HG03045 (cell line): ENCODE data around the gene VPS54.
"Not testable (repeated sequence)": the region's sequence is repeated elsewhere in the genome, so short reads cannot be mapped to it uniquely, and the experiment has no call there.

Source experiments
- ATAC-seq: cut with Tn5 transposase; IDR thresholded peaks from one replicate; pipeline ENCODE4 v1.9.1; 2021; ENCODE audit warnings: mild to moderate bottlenecking, moderate library complexity; ENCODE audit not compliant: unreplicated experiment

VPS54 gene

GRCh38 chr2:63994329-63995070 is 24.7 kb downstream of the VPS54 start:
- ATAC-seq: not testable (repeated sequence)

- ATAC-seq: no peak
Observed at GRCh38 chr2:63993871-63994270, 25.4 kb downstream of the VPS54 start.

- not testable (repeated sequence) for ATAC-seq
Observed at GRCh38 chr2:63993130-63993584, 26.1 kb downstream of the VPS54 start.

- no peak for ATAC-seq
Observed at GRCh38 chr2:63992061-63992685, 27.1 kb downstream of the VPS54 start.

GRCh38 chr2:63991173-63991999 is 27.8 kb downstream of the VPS54 start:
- ATAC-seq: not testable (repeated sequence)

- no peak for ATAC-seq
Observed at GRCh38 chr2:63990072-63990471, 29.2 kb downstream of the VPS54 start.

- ATAC-seq: not testable (repeated sequence)
Observed at GRCh38 chr2:63988842-63989436, 30.3 kb downstream of the VPS54 start.

GRCh38 chr2:63984606-63985359 is 34.4 kb downstream of the VPS54 start:
- ATAC-seq: no peak

- ATAC-seq: no peak
Observed at GRCh38 chr2:63983986-63984605, 35.1 kb downstream of the VPS54 start.

GRCh38 chr2:63982335-63982734 is 36.9 kb downstream of the VPS54 start:
- ATAC-seq: no peak

GRCh38 chr2:63981702-63982103 is 37.5 kb downstream of the VPS54 start:
- no peak for ATAC-seq

- no peak for ATAC-seq
Observed at GRCh38 chr2:63980794-63981193, 38.4 kb downstream of the VPS54 start.

- no peak for ATAC-seq
Observed at GRCh38 chr2:63977904-63978303, 41.3 kb downstream of the VPS54 start.

GRCh38 chr2:63976125-63976510 is 43.1 kb downstream of the VPS54 start:
- no peak for ATAC-seq

GRCh38 chr2:63975437-63976124 is 43.6 kb downstream of the VPS54 start:
- ATAC-seq: no peak

GRCh38 chr2:63975036-63975435 is 44.2 kb downstream of the VPS54 start:
- ATAC-seq: not testable (repeated sequence)

- no peak for ATAC-seq
Observed at GRCh38 chr2:63962186-63962585, 57.0 kb downstream of the VPS54 start.

GRCh38 chr2:63950414-63950813 is 68.8 kb downstream of the VPS54 start:
- no peak for ATAC-seq

- no peak for ATAC-seq
Observed at GRCh38 chr2:63942788-63943187, 76.4 kb downstream of the VPS54 start.
